Measurements from ENCODE around the gene LANCL2.

Gene LANCL2

GRCh38 chr7:55438757-55439525 is 73.8 kb downstream of the LANCL2 start:
- in situ Hi-C loops (cut with HindIII; ENCODE audit: low pct_unique_long_range_greater_than_20kb, low sequenced_read_pairs) = no loop called here
- no peak for TF ChIP-seq JUND (IDR thresholded peaks at IDR 0.05; ENCODE audit: low read depth)
- no peak for DNase-seq (ENCODE audit: low read depth in 1 of 2, low spot score in 1 of 2)

GRCh38 chr7:55439627-55440026 is 74.5 kb downstream of the LANCL2 start:
- TF ChIP-seq JUND (IDR thresholded peaks at IDR 0.05; ENCODE audit: low read depth) = no peak
- in situ Hi-C loops (cut with HindIII; ENCODE audit: low pct_unique_long_range_greater_than_20kb, low sequenced_read_pairs) = no loop called here
- no peak for DNase-seq (ENCODE audit: low read depth in 1 of 2, low spot score in 1 of 2)

- TF ChIP-seq JUND (IDR thresholded peaks at IDR 0.05; ENCODE audit: low read depth) = no peak
- in situ Hi-C loops (cut with HindIII; ENCODE audit: low pct_unique_long_range_greater_than_20kb, low sequenced_read_pairs) = no loop called here
- no peak for DNase-seq (ENCODE audit: low read depth in 1 of 2, low spot score in 1 of 2)
These were observed 75.0 kb downstream of the LANCL2 start for GRCh38 chr7:55440040-55440690.

DNA sequence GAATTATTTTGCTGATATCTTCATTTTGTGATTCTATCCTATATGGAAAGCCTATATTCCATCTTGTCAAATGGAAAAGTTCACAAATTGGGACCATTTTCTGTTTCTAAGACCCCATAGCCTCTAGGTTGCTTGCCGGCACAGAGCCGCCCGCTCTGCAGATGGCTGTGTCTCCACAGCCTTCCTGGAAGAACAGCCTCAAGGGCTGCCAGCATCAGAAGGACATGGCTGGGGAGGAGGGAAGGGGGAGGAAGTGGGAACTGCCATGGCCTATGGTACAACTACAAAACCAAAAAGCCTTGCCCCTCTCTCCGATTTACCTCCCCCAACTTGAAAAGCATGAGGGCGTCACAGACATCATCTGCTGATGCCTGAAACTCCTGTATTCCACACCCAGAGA is 75.9 kb downstream of the LANCL2 start:
- DNase-seq (ENCODE audit: low read depth in 1 of 2, low spot score in 1 of 2) = no peak
- in situ Hi-C loops (cut with HindIII; ENCODE audit: low pct_unique_long_range_greater_than_20kb, low sequenced_read_pairs) = no loop called here
- no peak for TF ChIP-seq JUND (IDR thresholded peaks at IDR 0.05; ENCODE audit: low read depth)

DNA sequence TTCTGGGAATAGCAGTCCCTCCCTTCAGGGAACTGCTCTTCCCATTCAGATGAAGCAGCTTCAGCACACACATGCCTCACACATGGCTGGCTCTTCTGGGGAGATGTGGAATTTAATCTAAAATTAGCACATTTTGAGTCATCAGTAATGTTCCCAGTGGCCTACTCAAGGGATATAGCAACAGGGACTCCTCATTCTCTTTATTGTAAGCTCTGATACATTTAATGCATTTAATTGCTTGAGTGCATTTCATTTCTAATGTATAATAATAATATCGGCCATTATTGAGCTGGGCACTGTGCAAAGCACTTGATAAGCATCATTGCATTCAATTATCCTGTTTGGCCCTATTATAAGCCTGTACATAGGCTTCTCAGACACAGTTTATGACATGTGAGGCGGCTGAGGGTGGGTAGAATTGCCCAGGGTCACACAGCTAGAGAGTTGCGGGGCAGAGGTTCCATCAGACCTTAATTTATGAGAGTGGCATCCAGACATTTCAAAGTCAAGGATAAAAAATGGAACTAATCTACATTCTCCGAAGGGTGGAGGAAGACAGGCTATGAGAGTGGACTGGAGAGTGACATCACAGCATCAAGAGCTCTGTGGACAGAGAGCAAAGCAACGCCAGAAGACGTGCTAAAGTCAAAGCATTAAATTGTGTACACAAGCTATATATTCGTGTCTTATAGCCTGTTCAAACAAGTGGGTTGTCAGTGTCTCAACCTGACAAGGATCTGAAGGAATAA is 76.8 kb downstream of the LANCL2 start:
- no peak for TF ChIP-seq JUND (IDR thresholded peaks at IDR 0.05; ENCODE audit: low read depth)
- no peak for DNase-seq (ENCODE audit: low read depth in 1 of 2, low spot score in 1 of 2)
- in situ Hi-C loops (cut with HindIII; ENCODE audit: low pct_unique_long_range_greater_than_20kb, low sequenced_read_pairs) = no loop called here

GRCh38 chr7:55444786-55445185 is 79.6 kb downstream of the LANCL2 start:
- TF ChIP-seq JUND (IDR thresholded peaks at IDR 0.05; ENCODE audit: low read depth) = no peak
- in situ Hi-C loops (cut with HindIII; ENCODE audit: low pct_unique_long_range_greater_than_20kb, low sequenced_read_pairs) = no loop called here
- no peak for DNase-seq (ENCODE audit: low read depth in 1 of 2, low spot score in 1 of 2)

DNA sequence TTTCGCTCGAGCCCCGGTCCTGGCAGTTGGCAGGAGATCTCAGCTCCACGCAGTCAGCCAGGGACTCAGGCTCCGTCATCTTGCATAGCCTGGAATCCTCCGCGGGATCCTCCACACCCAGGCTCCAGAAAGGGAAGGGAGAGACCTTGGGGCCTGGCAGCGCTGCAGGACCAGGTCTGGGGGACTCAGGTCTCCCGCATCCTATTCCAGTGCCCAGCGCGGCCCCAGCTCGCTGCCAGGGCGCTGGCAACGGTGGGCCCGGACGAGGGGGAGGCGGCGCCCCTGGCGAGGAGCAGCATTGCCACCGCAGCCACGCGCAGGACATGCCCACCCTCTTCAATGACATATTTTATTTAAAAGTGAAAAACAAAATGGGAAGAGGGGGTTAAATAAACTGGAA is 83.4 kb downstream of the LANCL2 start:
- DNase-seq (ENCODE audit: low read depth in 1 of 2, low spot score in 1 of 2) = no peak

GRCh38 chr7:55449205-55449991 is 84.3 kb downstream of the LANCL2 start:
- in situ Hi-C loops (cut with HindIII; ENCODE audit: low pct_unique_long_range_greater_than_20kb, low sequenced_read_pairs) = no loop called here
- no peak for TF ChIP-seq JUND (IDR thresholded peaks at IDR 0.05; ENCODE audit: low read depth)

More for the DNA sequence above, 83.4 kb downstream of the LANCL2 start:
- no peak for TF ChIP-seq JUND (IDR thresholded peaks at IDR 0.05; ENCODE audit: low read depth)
- in situ Hi-C loops (cut with HindIII; ENCODE audit: low pct_unique_long_range_greater_than_20kb, low sequenced_read_pairs) = no loop called here

DNA sequence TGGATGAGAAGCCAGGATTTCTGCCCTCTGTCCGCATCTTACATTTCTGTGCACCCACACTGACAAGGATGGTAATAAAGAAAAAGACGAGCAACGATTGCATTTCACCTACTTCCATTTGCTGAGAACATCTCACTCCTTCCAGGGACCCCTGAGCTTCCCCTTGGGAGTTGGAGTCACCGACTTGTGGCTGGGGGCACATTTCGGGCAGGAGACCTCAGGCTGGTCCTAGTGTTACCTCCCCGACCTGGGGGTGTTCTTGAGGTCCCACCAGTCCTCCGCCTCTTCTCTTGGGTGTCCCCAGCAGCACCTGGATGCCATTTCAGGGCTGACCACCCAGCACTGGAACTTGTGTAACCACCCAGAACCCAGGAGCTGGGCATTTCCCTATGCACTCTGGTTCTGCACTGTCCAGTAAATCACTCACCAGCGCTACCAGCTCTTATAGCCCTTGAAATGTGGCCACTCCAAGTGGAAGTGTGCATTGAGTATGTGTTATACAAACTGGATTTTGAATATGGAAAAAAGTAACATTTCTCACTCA is 84.9 kb downstream of the LANCL2 start:
- no peak for DNase-seq (ENCODE audit: low read depth in 1 of 2, low spot score in 1 of 2)
- in situ Hi-C loops (cut with HindIII; ENCODE audit: low pct_unique_long_range_greater_than_20kb, low sequenced_read_pairs) = no loop called here
- TF ChIP-seq JUND (IDR thresholded peaks at IDR 0.05; ENCODE audit: low read depth) = no peak

More at GRCh38 chr7:55449205-55449991, 84.3 kb downstream of the LANCL2 start:
- no peak for DNase-seq (ENCODE audit: low read depth in 1 of 2, low spot score in 1 of 2)

DNA sequence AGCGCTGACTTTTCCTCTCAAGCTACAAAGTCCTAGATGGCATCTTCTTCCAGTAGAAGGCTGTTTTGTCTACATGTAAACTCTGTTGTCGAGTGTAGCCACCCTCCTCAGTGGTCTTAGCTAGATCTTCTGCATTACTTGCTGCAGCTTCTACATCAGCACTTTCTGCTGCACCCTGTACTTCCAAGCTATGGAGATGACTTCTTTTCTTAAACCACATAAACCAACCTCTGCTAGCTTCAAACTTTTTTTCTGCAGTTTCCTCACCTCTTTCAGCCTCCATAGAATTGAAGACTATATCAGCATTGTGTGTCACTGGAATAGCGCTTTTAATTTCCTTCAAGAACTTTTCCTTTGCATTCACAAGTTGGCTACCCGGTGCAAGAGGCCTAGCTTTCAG is 87.8 kb downstream of the LANCL2 start:
- in situ Hi-C loops (cut with HindIII; ENCODE audit: low pct_unique_long_range_greater_than_20kb, low sequenced_read_pairs) = no loop called here
- no peak for TF ChIP-seq JUND (IDR thresholded peaks at IDR 0.05; ENCODE audit: low read depth)
- no peak for DNase-seq (ENCODE audit: low read depth in 1 of 2, low spot score in 1 of 2)

- in situ Hi-C loops (cut with HindIII; ENCODE audit: low pct_unique_long_range_greater_than_20kb, low sequenced_read_pairs) = no loop called here
- TF ChIP-seq JUND (IDR thresholded peaks at IDR 0.05; ENCODE audit: low read depth) = no peak
- no peak for DNase-seq (ENCODE audit: low read depth in 1 of 2, low spot score in 1 of 2)
These were observed 92.7 kb downstream of the LANCL2 start for GRCh38 chr7:55457801-55458200.

DNA sequence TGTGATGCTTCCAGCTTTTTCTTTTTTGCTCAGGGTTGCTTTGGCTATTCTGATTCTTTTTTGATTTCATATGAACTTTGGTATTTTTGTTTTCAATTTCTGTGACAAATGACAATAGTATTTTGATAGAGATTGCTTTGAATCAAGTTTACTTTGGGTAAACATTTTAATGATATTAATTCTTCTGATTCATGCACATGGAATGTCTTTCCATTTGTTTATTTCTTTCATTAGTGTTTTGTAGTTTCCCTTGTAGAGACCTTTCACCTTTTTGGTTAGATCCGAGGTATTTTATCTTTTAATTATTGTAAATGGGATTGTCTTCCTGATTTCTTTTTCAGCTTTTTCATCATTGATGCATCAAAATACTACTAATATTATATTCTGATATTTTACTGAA is 93.2 kb downstream of the LANCL2 start:
- no peak for DNase-seq (ENCODE audit: low read depth in 1 of 2, low spot score in 1 of 2)
- in situ Hi-C loops (cut with HindIII; ENCODE audit: low pct_unique_long_range_greater_than_20kb, low sequenced_read_pairs) = no loop called here
- TF ChIP-seq JUND (IDR thresholded peaks at IDR 0.05; ENCODE audit: low read depth) = no peak
